Bone marrow (tissue), 2 donors: Measurements from ENCODE around the gene SRGN.

Source experiments
- DNase-seq, 2 donors: peaks; one replicate each; lab custom pipeline; 2025; lab: John Stamatoyannopoulos, UW

SRGN gene

DNA sequence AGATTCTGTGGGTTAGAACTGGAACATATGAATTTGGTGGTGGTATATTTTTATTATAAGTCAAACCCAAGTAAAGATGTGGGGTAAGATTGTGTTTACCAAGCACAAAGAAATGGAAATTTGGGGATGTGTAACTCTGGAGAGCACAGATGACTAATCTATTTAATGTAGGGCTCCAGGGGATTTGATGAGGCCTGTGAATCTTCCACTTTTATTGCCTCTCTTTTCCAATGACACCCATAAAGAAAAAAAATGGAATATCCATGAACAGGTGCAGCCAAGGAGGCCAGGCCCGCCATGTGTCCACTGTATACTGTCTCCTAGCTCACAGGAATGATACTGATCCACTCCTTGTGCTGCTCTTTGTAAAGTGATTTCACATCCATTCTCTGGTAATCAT is 2.8 kb downstream of the SRGN start:
- no peak for DNase-seq

DNA sequence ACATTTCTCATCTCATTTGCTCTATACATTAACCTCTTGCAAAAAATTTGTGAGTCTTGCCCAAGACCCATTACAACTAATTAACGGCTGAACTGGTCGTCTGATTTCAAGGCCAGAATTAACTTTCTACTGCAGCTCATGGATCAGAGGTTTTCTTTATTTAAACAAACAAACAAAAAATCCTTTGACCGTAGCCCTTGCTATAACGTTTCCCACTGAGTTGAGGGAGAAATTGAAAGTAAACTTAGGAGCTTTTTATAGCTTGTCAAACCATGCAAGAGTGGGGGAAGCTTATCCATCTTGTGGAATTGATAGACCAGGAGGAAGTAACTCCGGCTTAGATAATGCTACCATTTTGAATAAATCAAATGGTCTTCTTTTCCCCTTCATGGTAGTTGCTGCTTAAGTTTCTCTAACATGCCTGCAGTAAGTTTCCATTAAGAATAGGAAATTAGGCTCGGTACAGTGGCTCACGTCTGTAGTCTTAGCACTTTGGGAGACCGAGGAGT is 3.3 kb downstream of the SRGN start:
- DNase-seq: peak in 1 of 2 donors; percentile 19

DNA sequence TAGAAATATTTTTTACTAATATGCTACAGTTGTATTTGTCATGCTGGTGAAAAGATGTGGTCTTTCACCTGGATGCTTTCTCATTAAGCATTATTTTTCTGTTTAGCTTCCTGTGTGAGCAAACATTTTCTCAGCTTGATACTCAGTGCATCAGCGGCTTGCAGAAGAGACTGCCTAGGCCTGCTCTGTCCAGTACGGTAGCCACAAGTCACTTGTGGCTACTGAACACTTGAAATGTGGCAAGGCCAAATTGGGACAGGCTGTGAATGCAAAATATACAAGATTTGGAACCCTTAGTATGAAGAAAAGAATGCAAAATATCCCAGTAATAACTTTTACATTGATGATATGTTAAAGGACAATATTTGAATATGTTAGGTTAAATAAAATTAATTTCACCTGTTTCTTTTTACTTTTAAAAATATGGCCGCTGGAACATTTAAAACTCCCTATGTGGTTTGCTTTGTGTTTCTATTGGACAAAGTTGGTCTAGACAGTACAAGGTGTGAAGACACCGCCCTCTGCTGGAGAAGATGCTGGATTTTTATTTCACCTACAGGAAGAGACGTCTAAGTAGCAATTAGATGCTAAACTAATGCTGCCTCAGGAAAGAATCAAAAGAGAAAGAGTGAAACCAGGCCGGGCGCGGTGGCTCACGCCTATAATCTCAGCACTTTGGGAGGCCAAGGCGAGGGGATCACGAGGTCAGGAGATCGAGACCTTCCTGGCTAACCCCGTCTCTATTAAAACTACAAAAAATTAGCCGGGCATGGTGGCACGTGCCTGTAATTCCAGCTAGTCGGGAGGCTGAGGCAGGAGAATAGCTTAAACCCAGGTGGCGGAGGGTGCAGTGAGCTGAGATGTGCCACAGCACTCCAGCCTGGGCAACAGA is 5.3 kb downstream of the SRGN start:
- peak in 1 of 2 donors; percentile 84 for DNase-seq

DNA sequence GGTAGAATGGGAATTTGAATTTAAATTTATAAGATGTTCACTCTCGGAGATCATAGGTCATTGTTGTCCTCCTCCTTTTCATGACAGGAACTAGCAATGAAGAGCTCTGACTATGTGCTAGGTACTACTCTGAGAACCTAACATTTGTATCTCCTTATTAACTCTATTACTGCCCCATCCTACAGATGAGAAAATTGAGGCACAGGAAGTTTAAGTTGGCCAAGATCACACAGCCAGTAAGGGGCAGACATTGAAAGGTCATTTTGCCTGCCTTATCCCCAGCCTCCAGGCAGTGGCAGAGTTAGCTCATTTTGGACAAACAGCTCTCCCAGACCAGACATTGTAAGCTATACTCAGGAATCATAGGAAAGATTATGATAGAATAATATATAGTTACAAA is 6.0 kb downstream of the SRGN start:
- DNase-seq: no peak

DNA sequence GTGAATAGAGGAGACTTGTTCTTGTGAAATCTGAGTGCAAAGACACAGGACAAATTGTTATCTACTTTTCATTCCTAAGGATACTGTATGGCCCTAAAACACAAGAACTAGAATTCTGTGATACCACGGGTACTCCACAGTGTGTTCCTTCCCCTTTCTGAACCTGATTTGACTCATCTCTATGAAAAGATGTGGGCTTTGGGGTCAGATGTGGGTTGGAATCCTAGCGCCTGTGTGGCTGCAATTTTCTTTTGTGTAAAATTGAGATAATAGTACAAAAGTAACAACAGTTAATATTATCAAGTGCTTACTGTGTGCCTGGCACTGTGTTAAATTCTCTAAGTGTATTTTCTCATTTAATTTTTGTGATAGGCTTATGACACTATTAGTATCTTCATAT is 8.1 kb downstream of the SRGN start:
- DNase-seq: no peak

DNA sequence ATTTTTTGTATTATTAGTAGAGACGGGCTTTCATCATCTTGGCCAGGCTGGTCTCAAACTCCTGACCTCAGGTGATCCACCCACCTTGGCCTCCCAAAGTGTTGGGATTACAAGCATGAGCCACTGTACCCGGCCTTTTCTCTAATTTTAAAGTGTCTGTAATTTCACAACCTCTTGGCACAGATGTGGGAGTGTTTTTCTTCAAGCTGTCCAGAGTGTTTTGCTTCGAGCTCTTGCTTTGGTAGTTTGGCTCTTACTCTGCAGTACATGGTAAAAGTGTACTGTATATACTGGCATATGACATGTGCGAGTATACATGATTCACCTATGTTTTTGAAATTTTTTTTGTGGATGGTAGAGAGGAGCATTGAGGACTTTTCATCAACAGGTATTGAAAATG is 9.8 kb downstream of the SRGN start:
- DNase-seq: no peak

DNA sequence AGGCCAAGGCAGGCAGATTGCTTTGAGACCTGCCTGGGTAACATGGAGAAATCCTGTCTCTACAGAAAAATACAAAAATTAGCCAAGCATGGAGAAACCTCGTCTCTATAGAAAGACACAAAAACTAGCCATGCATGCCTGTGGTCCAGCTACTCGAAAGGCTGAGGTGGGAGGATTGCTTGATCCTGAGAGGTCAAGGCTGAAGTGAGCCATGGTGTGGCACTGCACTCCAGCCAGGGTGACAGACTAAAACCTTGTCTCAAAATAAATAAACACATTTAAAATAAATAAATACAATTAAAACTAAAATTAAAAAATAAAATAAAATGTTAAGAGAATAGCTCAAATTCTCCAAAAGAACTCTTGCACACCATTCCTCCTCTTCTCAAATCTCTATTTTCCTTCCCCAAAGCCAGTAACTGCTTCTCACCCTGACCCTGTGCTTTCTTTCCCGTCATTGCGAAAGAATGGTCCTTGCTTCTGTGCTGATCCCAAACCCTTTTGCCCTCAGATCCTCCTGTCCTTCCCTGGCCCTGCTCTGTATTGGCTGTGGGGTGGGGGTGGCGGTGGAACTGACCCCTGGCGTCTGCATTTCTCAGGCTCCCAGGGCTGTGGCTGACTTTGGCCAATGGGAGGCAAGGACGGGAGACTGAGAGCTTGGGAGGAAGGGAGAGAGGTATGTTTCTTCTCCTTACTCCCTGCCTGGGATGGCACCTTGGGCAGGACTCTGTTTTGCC is 12.4 kb downstream of the SRGN start:
- DNase-seq: no peak

DNA sequence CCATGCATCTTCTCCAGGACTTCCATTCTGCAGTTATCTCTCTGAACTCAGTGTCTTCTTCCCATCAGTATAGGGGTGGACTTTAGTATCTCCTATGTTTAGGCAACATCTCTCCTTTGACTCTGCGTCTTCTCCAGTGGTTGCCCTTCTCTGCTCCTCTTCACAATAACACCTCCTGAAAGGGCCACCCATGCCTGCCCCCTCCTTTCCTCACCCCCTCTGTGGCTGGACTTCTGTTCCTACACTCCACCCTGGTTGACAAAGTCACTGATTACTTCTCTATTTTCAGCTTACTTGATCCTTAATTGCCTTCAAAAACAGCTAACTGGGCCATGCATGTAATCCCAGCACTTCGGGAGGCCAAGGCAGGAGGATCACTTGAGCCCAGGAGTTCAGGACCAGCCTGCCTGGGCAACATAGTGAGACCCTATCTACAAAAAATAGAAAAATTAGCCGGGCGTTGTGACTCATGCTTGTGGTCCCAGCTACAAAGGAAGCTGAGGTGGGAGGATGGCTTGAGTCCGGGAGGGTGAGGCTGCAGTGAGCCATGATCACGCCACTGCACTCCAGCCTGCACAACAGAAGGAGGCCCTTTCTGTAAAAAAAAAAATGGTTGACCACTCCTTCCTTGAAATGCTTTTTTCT is 13.7 kb downstream of the SRGN start:
- peak; percentile 28 to 42 for DNase-seq

DNA sequence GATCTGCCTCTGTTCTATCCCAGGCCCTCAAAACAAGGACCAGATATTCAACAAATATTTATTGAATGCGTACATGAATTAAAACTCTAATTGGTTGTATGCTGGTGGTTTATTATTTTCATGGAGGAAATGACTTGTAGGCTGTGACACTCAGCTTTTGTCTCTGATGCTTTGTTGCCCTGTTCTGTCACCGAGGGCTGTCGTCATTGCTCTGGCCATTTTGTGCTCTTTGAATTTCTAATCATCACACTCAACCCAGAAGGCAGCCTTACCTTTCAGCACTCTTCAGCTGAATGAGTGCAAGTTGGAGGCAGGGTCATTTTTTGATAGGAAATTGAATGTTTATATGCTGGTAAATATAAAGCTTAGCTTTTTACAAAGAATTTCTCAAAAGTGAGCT is 14.5 kb downstream of the SRGN start:
- no peak for DNase-seq

DNA sequence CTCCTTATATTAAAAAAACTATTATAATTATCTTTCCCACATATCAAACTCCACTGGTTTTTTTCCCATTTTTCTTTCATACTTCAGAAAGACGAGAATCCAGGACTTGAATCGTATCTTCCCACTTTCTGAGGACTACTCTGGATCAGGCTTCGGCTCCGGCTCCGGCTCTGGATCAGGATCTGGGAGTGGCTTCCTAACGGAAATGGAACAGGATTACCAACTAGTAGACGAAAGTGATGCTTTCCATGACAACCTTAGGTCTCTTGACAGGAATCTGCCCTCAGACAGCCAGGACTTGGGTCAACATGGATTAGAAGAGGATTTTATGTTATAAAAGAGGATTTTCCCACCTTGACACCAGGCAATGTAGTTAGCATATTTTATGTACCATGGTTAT is 15.9 kb downstream of the SRGN start:
- no peak for DNase-seq

DNA sequence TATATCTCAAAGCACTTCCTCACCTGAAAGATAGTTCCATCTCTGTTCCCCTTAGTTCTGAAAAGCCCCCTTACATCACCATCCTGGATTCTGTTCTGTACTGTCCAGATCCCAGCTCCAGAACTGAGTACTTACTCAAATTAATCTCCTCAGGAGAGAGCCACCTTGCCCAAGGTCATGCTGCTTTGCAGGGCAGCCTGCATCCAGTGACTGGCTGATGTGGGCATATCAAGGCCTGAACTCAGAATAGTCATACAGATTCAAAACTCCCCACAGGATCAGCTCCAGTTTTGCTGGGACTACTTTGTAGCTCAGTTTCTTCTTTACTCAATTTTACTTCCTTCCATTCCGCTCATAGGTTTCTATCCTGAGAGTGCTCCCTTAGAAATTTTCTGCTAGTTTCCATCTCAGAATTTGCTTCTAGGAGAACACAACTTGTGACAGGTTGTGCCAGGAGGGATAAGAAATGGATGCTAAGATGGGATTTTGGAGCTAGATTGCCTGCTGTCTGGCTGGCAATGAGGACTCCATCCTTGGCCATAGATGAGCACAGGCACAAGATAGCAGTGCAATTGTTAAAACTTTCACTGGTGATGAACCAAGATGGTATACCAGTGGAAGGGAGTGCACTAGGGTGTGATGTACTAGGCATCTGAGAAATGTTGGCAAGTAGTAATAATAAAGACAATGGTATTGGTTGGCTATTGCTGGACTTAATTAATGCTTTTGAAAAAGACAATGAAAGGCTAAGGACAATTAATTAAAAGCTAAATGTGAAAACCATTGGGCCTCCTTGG is 17.3 kb downstream of the SRGN start:
- DNase-seq: no peak

DNA sequence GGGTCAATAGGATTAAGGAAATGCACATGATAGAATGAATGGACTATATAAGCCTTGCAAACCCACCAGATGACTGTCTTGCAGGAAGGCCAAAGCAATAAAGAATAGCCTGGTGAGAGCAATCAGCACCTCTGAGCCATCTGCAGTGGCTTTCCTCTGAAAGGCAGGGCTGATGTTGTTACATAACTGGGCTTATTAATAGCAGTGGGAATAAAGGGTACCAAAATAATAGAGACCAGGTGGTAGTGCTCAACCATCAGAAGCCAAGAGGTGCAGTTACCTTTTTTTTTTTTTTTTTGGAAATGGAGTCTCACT is 19.2 kb downstream of the SRGN start:
- no peak for DNase-seq

DNA sequence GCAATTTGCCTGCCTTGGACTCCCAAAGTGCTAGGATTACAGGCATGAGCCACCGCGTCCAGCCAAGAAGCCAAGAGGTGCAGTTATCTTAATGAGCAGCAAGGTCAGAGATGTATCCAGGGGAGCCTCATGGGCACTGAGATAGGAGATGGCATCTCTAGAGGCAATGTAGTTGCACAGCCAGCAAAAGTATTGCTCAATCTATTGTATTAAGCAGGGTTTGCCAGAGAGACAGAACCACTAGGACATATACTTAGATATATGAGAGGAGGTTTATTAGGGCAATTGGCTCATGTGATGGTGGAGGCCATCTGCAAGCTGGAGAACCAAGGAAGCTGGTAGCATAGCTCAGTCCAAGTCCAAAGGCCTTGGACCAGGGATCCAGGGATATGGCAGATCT is 19.8 kb downstream of the SRGN start:
- DNase-seq: no peak

DNA sequence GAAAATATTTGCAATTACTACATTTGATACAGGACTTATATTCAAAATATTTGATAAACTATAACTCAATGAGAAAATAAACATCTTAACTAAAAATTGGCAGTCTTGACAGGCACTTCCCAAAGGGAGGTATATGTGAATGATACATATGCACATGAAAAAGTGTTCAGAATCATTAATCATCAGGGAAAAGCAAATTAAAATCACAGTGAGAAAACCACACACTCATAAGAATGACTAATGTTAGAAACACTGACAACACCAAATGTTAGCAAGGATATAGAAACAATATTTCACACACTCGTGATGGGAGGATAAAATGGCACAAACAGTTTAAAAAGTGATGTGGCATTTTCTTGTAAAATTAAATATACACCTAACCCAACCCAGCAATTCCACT is 32.0 kb downstream of the SRGN start:
- no peak for DNase-seq

DNA sequence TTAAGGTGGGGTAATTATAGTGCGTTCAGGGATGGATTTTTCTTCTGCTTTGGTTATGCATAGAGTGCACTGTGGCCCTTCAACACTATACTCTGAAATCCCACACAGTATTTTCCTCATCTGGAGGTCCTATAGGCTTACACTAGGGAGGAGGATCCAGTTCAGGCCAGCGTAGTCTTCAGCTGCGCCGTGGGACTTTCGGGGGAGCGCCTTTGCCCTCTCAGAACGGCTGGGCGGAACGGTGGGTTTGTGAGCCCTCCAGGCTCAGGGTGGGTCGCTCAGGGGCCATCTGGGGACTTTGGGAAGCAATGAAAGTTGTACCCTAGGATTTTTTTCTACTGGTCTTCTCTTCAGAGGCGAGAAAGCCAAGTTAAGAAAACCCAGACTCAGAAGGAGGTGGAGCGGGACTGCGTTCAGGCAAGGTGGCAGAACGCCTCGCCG is 35.4 kb downstream of the SRGN start:
- no peak for DNase-seq

DNA sequence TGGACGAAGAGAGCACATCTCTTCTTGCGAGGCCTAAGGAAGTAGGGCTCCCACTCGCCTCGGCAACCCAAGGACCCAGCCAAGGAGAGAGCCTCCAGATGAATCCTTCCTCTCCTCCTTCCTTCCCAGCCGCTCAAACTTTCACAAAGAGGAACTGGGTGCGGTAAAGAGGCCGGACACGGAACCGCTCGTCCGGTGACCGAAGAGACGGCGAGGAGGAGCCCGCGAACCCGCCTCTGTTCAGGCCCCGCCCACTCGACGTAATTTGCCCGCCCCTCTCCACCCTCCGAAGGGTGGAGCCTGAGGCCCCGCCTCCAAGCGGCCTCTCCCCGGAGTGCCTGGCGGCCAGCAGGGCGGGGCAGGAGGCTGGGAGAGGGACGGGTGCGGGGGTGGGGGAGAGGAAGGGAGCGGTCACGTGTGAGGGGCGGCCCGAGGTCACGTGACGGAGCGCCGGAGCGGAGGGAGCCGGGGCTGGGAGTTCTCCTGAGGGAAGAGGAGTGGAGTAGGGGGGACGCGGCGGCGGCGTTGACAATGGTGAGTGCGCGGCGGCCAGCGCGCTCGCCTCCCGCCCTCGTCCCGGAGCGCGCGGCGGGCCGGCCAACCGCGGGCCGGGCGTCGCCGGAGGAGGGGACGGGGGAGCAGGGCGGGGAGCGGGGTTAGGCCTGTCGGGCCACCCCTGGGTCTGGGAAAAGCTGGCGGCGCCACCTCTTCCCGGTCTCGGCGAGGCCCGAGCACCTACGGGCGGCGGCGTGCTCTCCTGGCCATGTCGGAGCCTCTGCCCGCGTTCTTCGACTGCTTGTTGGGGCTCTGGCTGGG is 36.1 kb downstream of the SRGN start, which contains the start of gene VPS26A:
Gene VPS26A, plus strand, starts transcription at position 432 of the 816 bp plus-strand sequence. Its CDS starts 100 bp downstream, at position 532.
- DNase-seq: peak; percentile 97 to 99

DNA sequence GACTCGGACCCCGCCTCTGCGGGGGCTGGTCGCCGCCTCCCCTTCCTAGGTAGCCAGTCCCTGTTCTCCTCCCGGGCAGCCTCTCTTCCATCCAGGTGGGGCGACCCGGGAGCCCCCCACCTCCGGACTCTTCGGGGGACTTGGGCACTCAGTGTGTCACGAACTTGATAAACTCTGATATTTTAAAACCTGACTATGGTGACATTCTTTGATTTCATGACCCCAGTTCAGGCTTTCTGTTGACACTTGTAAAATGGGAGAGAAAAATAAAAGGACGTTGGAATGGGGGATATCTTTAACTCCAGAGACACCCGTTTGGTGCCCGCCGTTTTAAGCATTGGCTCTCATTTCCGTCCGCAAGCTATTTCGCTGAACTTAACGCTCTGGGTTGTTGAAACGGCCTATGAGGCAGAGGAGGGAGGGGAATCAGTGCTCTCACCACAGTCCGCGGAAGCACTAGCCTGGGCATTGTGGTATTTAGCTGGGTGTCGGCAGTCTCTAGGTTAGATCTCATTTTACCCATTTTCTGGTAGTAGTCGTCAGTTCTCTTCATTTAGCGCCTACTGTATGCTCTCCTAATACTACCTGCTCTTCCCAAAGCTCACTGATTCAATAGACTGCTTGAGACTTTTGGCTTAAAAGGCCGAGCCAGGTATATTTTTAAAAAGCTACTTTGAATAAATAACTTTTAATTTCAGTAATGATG is 36.8 kb downstream of the SRGN start:
- peak; percentile 17 to 52 for DNase-seq

DNA sequence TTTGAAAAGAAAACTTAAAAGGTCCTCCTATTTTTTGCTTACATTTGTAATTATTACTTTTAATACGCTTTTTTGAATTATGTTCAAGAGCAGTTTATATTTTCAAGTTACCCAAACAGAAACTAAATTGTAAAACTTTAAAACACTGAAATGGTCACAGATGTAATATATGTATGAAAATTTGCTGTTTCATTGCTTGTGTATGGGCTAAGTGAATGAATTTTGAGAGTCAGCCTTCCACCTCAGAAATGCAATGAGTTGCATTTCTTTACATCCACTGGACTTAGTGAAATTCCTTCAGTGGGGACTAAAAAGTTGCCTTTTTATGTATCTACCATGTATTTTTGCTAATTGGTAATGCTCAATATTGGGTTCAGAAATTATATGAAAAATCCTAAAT is 37.7 kb downstream of the SRGN start:
- no peak for DNase-seq

DNA sequence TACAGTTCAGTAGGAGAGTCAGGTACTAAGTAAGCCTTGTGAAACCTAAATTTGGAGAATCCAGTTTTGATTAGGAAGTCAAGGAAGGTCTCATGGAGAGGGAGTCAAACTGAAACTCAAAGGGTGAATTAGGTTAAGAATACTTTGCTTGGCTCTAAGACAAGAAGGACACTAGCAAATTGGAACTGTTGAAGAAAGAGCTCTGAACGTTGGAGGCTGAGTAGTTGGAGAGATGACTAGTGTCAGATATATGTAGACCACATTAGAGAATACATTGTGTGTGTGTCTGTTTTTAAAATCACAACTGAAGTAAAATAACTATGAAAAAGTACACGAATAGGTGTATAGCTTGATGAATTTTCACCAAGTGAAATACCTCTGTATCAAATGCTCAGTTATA is 42.3 kb downstream of the SRGN start:
- DNase-seq: no peak

DNA sequence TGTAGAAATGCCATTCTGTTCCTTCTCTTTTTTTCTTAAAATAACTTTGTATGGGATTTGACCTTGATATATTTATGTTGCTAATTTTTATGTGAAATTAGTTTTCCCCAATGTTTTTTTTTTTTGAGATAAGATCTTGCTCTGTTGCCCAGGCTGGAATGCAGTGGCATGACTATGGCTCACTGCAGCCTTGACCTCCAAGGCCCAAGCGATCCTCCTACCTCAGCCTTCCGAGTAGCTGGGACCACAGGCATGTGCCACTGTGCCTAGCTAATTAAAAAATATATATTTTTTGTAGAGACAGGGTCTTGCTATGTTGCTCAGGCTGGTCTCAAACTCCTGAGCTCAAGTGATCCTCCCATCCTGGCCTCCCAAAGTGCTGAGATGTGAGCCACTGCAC is 52.1 kb downstream of the SRGN start:
- DNase-seq: no peak
